A549 (cell line): ENCODE results near the gene PSMD1. TPM values are rescaled to one million over a fixed set of nuclear protein-coding genes. Genes with fewer than 3 reads are reported as not detected.

Experiments used
- ATAC-seq, 2 experiments: fragments of 200-7000 bp in 1 of 2; fragments of >200 bp in 1 of 2; cut with Nextera tagmentation in 1 of 2; cut with Tn5 transposase in 1 of 2; 3 replicates each; pipeline versions ENCODE4 v1.8.0 to v1.9.1; 2018 to 2020; ENCODE audit warnings: mild to moderate bottlenecking in 1 of 2, moderate library complexity in 1 of 2
- CTCF ChIA-PET: fragments of 300-600 bp; sonication (Branson Sonifier 250); formaldehyde crosslinking; extraction: SDS; loops from one replicate; lab custom pipeline; 2021; ENCODE audit warnings: antibody characterized with exemption, inconsistent platforms; lab: Yijun Ruan, JAX
- POLR2A ChIA-PET: fragments of 350-600 bp; formaldehyde crosslinking; extraction: SDS; loops from one replicate; lab custom pipeline; 2021; ENCODE audit warnings: antibody characterized with exemption, inconsistent platforms; lab: Yijun Ruan, JAX
- DNase-seq, 2 experiments: peaks; one replicate each; pipeline versions ENCODE4 v3.0.0 to v3.0.0-alpha.2; 2011 to 2016; ENCODE audit warnings: low read depth in 1 of 2, low spot score in 1 of 2
- FAIRE-seq: peaks from 2 replicates; lab custom pipeline; 2011; peaks lifted over from hg19 to GRCh38; lab: Jason Lieb, UNC
- H3K27ac ChIP-seq, 2 experiments: fragments of >200 bp; sonication (Bioruptor Twin); formaldehyde crosslinking; 3 replicates each; pipeline ENCODE4 v1.5.1; 2016 to 2017
- H3K4me1 ChIP-seq: fragments of >200 bp; sonication (Bioruptor Twin); formaldehyde crosslinking; 3 replicates; pipeline ENCODE4 v1.6.1; 2016
- H3K4me2 ChIP-seq: fragments of >200 bp; sonication (Bioruptor Twin); formaldehyde crosslinking; 3 replicates; pipeline ENCODE4 v1.6.1; 2016
- H3K4me3 ChIP-seq: fragments of >200 bp; sonication (Bioruptor Twin); formaldehyde crosslinking; 3 replicates; pipeline ENCODE4 v1.5.1; 2016
- H3K9me3 ChIP-seq: fragments of >200 bp; sonication (Bioruptor Twin); formaldehyde crosslinking; 3 replicates; pipeline ENCODE4 v1.6.1; 2016
- CEBPB ChIP-seq, 2 experiments: fragments of >200 bp in 1 of 2; sonication (Bioruptor Twin) in 1 of 2; formaldehyde crosslinking in 1 of 2; IDR thresholded peaks; 2 replicates each; pipeline ENCODE4 v1.6.1; 2012 to 2016
- FOXS1 ChIP-seq: fragments of 250-450 bp; sonication (Bioruptor Pico); IDR thresholded peaks from 2 replicates; pipeline ENCODE4 v1.5.0; 2020; ENCODE audit warnings: mild to moderate bottlenecking, moderate library complexity
- HOXA7 ChIP-seq: fragments of 250-450 bp; sonication (Bioruptor Pico); IDR thresholded peaks from 2 replicates; pipeline ENCODE4 v1.5.0; 2020; ENCODE audit warnings: mild to moderate bottlenecking, moderate library complexity
- MAFK ChIP-seq: fragments of 450-650 bp; IDR thresholded peaks from 2 replicates; pipeline ENCODE4 v1.6.1; 2014; ENCODE audit not compliant: partially characterized antibody
- NFE2L2 ChIP-seq: fragments of 150-350 bp; conservative IDR thresholded peaks from 2 replicates; pipeline ENCODE4 v1.6.1; 2014; ENCODE audit warnings: low read length
- POLR2AphosphoS2 ChIP-seq: conservative IDR thresholded peaks from 2 replicates; pipeline ENCODE4 v1.6.1; 2012; ENCODE audit warnings: low read length, improper control_type of control experiment, inconsistent platforms
- RCOR1 ChIP-seq: fragments of 150-350 bp; IDR thresholded peaks from 2 replicates; pipeline ENCODE4 v1.6.1; 2014; ENCODE audit warnings: antibody characterized with exemption, low read length, low read depth
- RFX5 ChIP-seq: fragments of 450-650 bp; IDR thresholded peaks from 2 replicates; pipeline ENCODE4 v1.7.1; 2014; ENCODE audit warnings: antibody characterized with exemption, mild to moderate bottlenecking, moderate library complexity
- WGBS: methylation state at CpG from one replicate; pipeline ENCODE4 v1.1.6; 2017; ENCODE audit errors: missing lambda C conversion rate; 5-methylcytosine and 5-hydroxymethylcytosine counted together
- polyA plus RNA-seq, 4 experiments: library from polyadenylated mRNA; depleted of rRNA in 3 of 4; stranded (reverse); fragments of >200 nt; fragmentation: RNase III in 1 of 4; extraction: RNeasy Plus Mini Kit Qiagen cat#74134 plus additional on column Dnase treatment in 1 of 4; gene quantifications; 2 replicates in 3 of 4; 3 replicates in 1 of 4; pipeline ENCODE4 v1.2.3, GENCODE V29; 2011 to 2017
- TF ChIP-seq, protein P1 (sequence below): IDR thresholded peaks from 2 replicates; pipeline ENCODE4 v1.6.1; 2012

PSMD1 gene
- polyA plus RNA-seq, 2 of the 4 experiments (the other 2 are of a cell fraction): 122 to 248 TPM

GRCh38 chr2:231129216-231129615 lies 72.5 kb downstream of the PSMD1 start:
- peak overlapping the region; percentile 38 to 49; a peak in 2 of 6 replicates for H3K27ac ChIP-seq
- FAIRE-seq (no peak), ATAC-seq (no peak), DNase-seq (no peak)
- TF ChIP-seq POLR2AphosphoS2: no peak
- 0 out of 2 replicates have a peak, but pooled peaks have one; percentile 39 for TF ChIP-seq NFE2L2
- TF ChIP-seq, protein P1, sequence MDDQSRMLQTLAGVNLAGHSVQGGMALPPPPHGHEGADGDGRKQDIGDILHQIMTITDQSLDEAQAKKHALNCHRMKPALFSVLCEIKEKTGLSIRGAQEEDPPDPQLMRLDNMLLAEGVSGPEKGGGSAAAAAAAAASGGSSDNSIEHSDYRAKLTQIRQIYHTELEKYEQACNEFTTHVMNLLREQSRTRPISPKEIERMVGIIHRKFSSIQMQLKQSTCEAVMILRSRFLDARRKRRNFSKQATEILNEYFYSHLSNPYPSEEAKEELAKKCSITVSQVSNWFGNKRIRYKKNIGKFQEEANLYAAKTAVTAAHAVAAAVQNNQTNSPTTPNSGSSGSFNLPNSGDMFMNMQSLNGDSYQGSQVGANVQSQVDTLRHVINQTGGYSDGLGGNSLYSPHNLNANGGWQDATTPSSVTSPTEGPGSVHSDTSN: no peak
- TF ChIP-seq RCOR1: no peak
- TF ChIP-seq MAFK: peak; percentile 90
- no peak for TF ChIP-seq FOXS1 (CRISPR knock-in tag)
- TF ChIP-seq RFX5: no peak
- ChIA-PET POLR2A (no interaction called here), CTCF (interaction anchor here (0.7 to 2.2 kb wide), 6 partner anchors 13 to 283 kb away, joined by 3 to 5 read pairs (median 4); no protein-coding TSS in a partner anchor)
- H3K4me3 ChIP-seq: no peak overlapping the region
- H3K4me2 ChIP-seq: peak overlapping the region; percentile 57
- no peaks in the 10 kb centered on the region for H3K9me3 ChIP-seq
- peaks cover 97% of the 10 kb centered on the region for H3K4me1 ChIP-seq
- 17% methylated on average over 1 of the region's 1 CpG for WGBS

DNA sequence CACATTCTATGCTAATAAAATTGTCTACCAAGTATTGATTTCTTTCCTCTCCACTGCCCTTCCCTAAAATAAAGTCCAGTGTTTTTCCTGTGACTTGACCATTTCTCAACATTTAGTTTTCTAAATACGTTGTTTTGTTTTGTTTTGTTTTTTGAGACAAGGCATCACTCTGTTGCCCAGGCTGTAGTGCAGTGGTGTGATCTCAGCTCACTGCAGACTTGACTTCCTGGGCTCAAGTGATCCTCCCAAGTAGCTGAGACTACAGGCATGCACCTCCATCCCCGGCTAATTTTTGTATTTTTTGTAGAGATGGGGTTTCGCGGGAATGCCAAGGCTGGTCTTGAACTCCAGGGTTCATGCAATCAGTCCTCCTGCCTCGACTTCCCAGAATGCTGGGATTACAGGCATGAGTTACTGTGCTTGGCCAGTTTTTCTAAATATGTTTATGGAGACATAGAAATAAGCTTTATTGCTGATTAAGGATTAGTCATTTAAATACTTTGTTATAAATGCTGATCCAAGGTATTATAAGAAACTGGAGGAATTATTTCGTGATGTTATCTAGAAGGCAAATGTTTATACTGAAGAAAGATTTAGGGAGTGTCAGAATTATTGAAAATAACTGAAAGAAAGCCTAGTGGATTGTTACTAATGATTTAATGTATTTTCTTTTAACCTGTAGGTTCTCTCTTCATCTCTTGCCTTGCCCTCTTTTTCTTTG lies 73.8 kb downstream of the PSMD1 start:
- peak overlapping the region; percentile 38 to 66; a peak in 4 of 6 replicates for H3K27ac ChIP-seq
- H3K9me3 ChIP-seq: no peaks in the 10 kb centered on the region
- H3K4me2 ChIP-seq: peak overlapping the region; percentile 57
- TF ChIP-seq RFX5 (no peak), MAFK (peak; percentile 82)
- peaks cover 96% of the 10 kb centered on the region for H3K4me1 ChIP-seq
- WGBS: 55% methylated on average over 6 of the region's 6 CpGs
- DNase-seq: no peak
- CTCF ChIA-PET: interaction anchor here (1.3 to 2.2 kb wide), 4 partner anchors 11 to 97 kb away, joined by 3 to 5 read pairs (median 4); no protein-coding TSS in a partner anchor
- POLR2A ChIA-PET: no interaction called here
- FAIRE-seq: no peak
- H3K4me3 ChIP-seq: no peak overlapping the region
- ATAC-seq: peak in 1 of 2 experiments; percentile 33; a peak in 2 of 6 replicates

GRCh38 chr2:231132129-231132528 lies 75.5 kb downstream of the PSMD1 start:
- no peak for DNase-seq
- ATAC-seq: no peak
- WGBS: 59% methylated on average over 1 of the region's 1 CpG
- H3K27ac ChIP-seq: 0 out of 6 replicates have a peak overlapping the region, but pooled peaks of 1 of the 2 experiments have one; percentile 8
- POLR2A ChIA-PET: no interaction called here
- peaks cover 79% of the 10 kb centered on the region for H3K4me1 ChIP-seq
- CTCF ChIA-PET: interaction anchor here (0.9 kb wide), 1 partner anchor 25 kb away, joined by 4 read pairs; no protein-coding TSS in a partner anchor
- H3K9me3 ChIP-seq: no peaks in the 10 kb centered on the region
- TF ChIP-seq CEBPB (IDR thresholded peaks at IDR 0.05) (0 out of 4 replicates have a peak, but pooled peaks of 1 of the 2 experiments have one; percentile 5), NFE2L2 (no peak), HOXA7 (no peak)
- FAIRE-seq: no peak
- H3K4me2 ChIP-seq: peak overlapping the region; percentile 54
- H3K4me3 ChIP-seq: no peak overlapping the region

GRCh38 chr2:231133365-231134099 lies 76.9 kb downstream of the PSMD1 start:
- no peak for FAIRE-seq
- Histone ChIP-seq H3K4me2 (peak overlapping the region; percentile 35), H3K4me1 (peaks cover 65% of the 10 kb centered on the region), H3K27ac (peak overlapping the region in 1 of 2 experiments; percentile 44; a peak in 2 of 6 replicates), H3K4me3 (no peak overlapping the region), H3K9me3 (no peaks in the 10 kb centered on the region)
- peak; percentile 68 to 70; a peak in 4 of 6 replicates for ATAC-seq
- TF ChIP-seq MAFK (peak; percentile 43), RFX5 (no peak), CEBPB (IDR thresholded peaks at IDR 0.05) (peak in 1 of 2 experiments; percentile 40; a peak in 1 of 4 replicates)
- 68% methylated on average over 1 of the region's 1 CpG for WGBS
- CTCF ChIA-PET: interaction anchor here (1.7 kb wide), 1 partner anchor 22 kb away, joined by 6 read pairs; no protein-coding TSS in a partner anchor
- POLR2A ChIA-PET: no interaction called here
- DNase-seq: no peak
